Measurements from ENCODE around the gene MFN2. TPM values are rescaled to one million over a fixed set of nuclear protein-coding genes. Genes with fewer than 3 reads are reported as not detected.

The MFN2 gene
- total and polyA plus RNA-seq, 9 of the 15 experiments (the other 6 are each of a cell fraction or from before 2014, with no cell fraction given), result 10.5 to 158 (median 87.1) TPM

GRCh38 chr1:11979851-11980675 is at the start of gene MFN2 (continued):
- TF ChIP-seq ZNF449 (CRISPR knock-in tag; IDR thresholded peaks at IDR 0.05), result no peak
- peak; percentile 73 for TF ChIP-seq AFF4 (CRISPR knock-in tag; IDR thresholded peaks at IDR 0.05)
- no peak for TF ChIP-seq ZNF124 (CRISPR knock-in tag; IDR thresholded peaks at IDR 0.05)
- no peak for TF ChIP-seq ZNF668 (CRISPR knock-in tag; IDR thresholded peaks at IDR 0.05)
- peak; percentile 90 for TF ChIP-seq POLR2B (IDR thresholded peaks at IDR 0.05; ENCODE audit: low read depth, partially characterized antibody)
- TF ChIP-seq POU5F1 (IDR thresholded peaks at IDR 0.05; ENCODE audit: borderline replicate concordance, low read depth, low read length, partially characterized antibody), result no peak
- TF ChIP-seq ZNF24 (IDR thresholded peaks at IDR 0.05), result no peak
- no peak for TF ChIP-seq ZNF280B (CRISPR knock-in tag; IDR thresholded peaks at IDR 0.05)
- TF ChIP-seq ZNF140 (CRISPR knock-in tag; IDR thresholded peaks at IDR 0.05), result no peak
- TF ChIP-seq CUX1 (CRISPR knock-in tag; IDR thresholded peaks at IDR 0.05), result no peak
- TF ChIP-seq ARID3A (IDR thresholded peaks at IDR 0.05; ENCODE audit: borderline replicate concordance, low read depth, low read length), result no peak
- TF ChIP-seq ZNF707 (CRISPR knock-in tag; conservative IDR thresholded peaks at IDR 0.05), result no peak
